ENCODE results near the gene KREMEN1.

DNA sequence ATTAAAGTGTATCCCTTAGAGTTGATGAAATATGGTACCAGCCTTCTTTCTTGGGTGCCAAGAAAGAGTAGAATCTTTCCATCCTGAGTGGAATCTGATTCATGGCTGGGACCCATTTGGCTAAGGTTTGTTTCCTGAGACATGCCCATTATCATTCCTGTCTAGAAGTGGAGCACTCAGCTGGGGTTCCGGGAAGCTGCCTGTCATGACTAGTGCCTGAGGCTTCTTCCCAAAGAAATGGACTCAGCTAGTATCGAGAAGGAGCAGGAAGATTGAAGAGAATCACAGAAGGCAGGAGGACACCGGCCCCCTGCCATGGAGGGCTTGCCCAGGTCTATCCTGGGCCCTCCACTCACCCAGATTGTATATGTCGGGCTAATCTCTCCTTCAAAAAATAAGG, 57.6 kb downstream of the KREMEN1 start:
- TF ChIP-seq, protein P1, sequence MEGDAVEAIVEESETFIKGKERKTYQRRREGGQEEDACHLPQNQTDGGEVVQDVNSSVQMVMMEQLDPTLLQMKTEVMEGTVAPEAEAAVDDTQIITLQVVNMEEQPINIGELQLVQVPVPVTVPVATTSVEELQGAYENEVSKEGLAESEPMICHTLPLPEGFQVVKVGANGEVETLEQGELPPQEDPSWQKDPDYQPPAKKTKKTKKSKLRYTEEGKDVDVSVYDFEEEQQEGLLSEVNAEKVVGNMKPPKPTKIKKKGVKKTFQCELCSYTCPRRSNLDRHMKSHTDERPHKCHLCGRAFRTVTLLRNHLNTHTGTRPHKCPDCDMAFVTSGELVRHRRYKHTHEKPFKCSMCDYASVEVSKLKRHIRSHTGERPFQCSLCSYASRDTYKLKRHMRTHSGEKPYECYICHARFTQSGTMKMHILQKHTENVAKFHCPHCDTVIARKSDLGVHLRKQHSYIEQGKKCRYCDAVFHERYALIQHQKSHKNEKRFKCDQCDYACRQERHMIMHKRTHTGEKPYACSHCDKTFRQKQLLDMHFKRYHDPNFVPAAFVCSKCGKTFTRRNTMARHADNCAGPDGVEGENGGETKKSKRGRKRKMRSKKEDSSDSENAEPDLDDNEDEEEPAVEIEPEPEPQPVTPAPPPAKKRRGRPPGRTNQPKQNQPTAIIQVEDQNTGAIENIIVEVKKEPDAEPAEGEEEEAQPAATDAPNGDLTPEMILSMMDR (IDR thresholded peaks at IDR 0.05; ENCODE audit: poor library complexity), result no peak
- TF ChIP-seq EZH2phosphoT487 (IDR thresholded peaks at IDR 0.05; ENCODE audit: low read depth, severe bottlenecking, unreplicated experiment), result no peak
- no peak for TF ChIP-seq EZH2 (IDR thresholded peaks at IDR 0.05; ENCODE audit: borderline replicate concordance)
